Measurements from ENCODE around the gene EIF3A. TPM values are rescaled to one million over a fixed set of nuclear protein-coding genes. Genes with fewer than 3 reads are reported as not detected.
A peak's percentile ranks its signal among the peaks of the same experiment; 100 is the strongest.

EIF3A gene
- total RNA-seq, 6 donors from 2014 or later = 90.2 to 138 (median 107) TPM

DNA sequence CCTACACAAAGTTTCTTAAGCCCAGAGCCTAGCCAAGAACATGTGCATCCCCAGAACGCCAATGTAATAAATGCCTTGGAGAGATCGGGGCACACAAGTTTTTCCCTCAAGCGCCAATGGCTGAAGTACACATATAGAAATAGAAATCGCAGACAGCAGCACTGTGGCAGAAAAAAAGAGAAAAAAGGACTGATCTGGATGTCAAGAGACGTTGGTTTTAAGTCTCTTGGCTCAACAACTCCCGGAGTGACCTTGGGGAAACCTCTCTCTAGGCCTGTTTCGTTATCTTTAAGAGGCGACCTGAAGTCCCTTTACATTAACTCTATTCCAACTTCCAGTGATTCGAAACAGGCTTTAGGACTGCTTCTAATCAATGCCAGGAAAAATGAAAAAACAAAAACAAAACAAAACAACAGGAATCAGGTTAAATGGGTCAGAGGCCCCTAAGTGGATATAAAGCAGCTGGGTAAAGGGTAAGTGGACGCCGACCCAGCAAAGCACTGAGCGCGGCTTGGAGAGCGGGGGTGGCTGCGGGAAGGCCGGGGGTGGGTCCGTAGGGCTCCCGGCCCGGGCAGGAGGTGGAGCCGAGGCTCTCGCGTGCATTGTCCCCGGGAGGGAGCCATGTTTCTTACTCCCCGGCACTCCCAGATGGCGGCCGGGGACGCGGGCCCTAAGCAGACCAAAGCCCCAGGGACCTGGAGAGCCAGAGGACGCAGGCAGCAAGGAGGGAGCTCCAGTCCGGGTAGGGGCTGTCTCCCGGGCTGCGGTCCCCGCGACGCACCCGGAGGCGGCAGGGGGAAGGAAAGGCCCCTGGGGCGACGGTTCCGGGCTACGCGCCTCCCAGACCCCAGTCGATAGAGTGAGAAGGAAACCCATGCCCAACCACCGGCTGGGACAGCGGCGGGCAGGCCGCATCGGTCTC is 757 bp downstream of the EIF3A start:
- DNase-seq (peak; percentile 80 to 93), ATAC-seq (ENCODE audit: low FRiP score in 2 of 2) (peak; percentile 95 to 96)

DNA sequence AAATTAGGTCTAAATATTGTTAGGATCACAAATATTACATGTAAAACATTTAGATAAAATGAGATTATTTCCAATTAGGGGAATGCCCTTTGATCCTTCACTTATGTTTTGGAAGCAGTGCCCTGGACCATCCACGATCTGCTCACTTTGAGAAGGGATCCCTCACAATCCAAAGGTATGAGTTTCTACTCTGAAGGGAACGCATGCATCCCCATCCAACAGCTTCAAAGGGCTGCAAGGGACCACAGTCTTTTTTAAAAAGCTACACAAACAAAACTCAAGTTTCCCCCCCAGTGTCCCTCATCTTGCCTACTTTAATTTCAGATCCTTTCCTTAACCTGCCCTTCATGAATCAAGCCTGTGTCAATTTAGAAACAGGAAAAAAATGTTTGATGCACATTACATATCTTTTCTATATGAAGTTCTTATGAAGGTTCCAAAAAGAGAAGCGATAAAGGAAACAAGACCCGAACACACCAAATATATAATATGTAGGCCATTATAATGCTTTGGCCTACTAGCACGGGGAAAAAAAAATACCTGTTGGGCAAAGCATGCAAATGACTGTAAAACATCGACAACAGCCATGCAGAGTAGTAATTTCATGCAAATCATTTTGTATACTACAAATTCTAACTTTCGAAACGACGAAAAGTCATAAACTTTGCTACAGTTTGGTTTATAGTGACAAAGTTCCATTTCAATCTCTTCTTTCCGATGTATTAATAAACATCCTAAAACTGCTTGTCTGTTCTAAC is 2.0 kb downstream of the EIF3A start:
- H3K27ac ChIP-seq = peak overlapping the region in 1 of 4 donors; percentile 99
- ATAC-seq (ENCODE audit: low FRiP score in 2 of 2) (no peak), DNase-seq (no peak)
- no peaks in the 10 kb centered on the region for H3K9me3 ChIP-seq
- 30% methylated on average over 10 of the region's 10 CpGs for WGBS, 2 donors
- peak overlapping the region in 3 of 4 donors; percentile 81 to 98 (median 84) for H3K4me3 ChIP-seq
- peaks cover 33 to 60% (median 40%) of the 10 kb centered on the region in 4 donors for H3K4me1 ChIP-seq
- H3K27me3 ChIP-seq = no peaks in the 10 kb centered on the region
- H3K36me3 ChIP-seq = no peaks in the 10 kb centered on the region
- TF ChIP-seq, protein P1, sequence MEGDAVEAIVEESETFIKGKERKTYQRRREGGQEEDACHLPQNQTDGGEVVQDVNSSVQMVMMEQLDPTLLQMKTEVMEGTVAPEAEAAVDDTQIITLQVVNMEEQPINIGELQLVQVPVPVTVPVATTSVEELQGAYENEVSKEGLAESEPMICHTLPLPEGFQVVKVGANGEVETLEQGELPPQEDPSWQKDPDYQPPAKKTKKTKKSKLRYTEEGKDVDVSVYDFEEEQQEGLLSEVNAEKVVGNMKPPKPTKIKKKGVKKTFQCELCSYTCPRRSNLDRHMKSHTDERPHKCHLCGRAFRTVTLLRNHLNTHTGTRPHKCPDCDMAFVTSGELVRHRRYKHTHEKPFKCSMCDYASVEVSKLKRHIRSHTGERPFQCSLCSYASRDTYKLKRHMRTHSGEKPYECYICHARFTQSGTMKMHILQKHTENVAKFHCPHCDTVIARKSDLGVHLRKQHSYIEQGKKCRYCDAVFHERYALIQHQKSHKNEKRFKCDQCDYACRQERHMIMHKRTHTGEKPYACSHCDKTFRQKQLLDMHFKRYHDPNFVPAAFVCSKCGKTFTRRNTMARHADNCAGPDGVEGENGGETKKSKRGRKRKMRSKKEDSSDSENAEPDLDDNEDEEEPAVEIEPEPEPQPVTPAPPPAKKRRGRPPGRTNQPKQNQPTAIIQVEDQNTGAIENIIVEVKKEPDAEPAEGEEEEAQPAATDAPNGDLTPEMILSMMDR (IDR thresholded peaks at IDR 0.05) = no peak
- TF ChIP-seq POLR2A (IDR thresholded peaks at IDR 0.05) = no peak
- TF ChIP-seq EP300 (IDR thresholded peaks at IDR 0.05) = no peak
- no peak for TF ChIP-seq POLR2AphosphoS5 (IDR thresholded peaks at IDR 0.05)

More for the DNA sequence above, 757 bp downstream of the EIF3A start:
- Histone ChIP-seq H3K27ac (peak overlapping the region; percentile 96 to 99 (median 98)), H3K4me1 (peaks cover 33 to 50% (median 37%) of the 10 kb centered on the region in 4 donors), H3K4me3 (peak overlapping the region; percentile 72 to 98 (median 82)), H3K27me3 (no peaks in the 10 kb centered on the region), H3K9me3 (no peaks in the 10 kb centered on the region), H3K36me3 (no peaks in the 10 kb centered on the region)
- WGBS, 2 donors = 0 to 1% methylated on average over 24 to 36 of the region's 48 CpGs
- TF ChIP-seq POLR2A (IDR thresholded peaks at IDR 0.05) (peak in 1 of 4 donors; percentile 26), POLR2AphosphoS5 (IDR thresholded peaks at IDR 0.05) (peak; percentile 50 to 52), EP300 (IDR thresholded peaks at IDR 0.05) (no peak)
- TF ChIP-seq, protein P1 (IDR thresholded peaks at IDR 0.05) = no peak

DNA sequence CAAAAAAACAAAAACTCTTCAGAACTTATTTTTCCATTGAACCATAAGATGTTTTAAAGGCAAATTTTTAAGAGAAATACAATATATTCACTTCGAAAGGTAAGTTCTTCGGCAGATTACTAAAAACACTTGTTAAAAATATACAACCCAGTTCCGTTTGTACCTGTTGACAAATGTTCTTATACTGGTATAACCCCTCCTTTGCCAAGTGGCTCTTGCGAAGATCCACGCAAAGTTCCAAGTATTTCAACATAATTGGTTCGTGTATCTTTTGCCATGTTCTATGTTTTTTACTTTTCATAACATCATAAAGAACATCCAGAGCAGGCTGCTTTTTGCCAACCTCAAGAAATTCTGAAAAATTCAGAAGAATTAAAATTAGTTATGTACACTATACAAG is 7.0 kb downstream of the EIF3A start:
- H3K9me3 ChIP-seq = no peaks in the 10 kb centered on the region
- no peak overlapping the region for H3K27ac ChIP-seq
- no peaks in the 10 kb centered on the region for H3K27me3 ChIP-seq
- H3K4me3 ChIP-seq = no peak overlapping the region
- 45 to 64% methylated on average over 6 of the region's 6 CpGs for WGBS, 2 donors
- peaks cover 27 to 46% (median 33%) of the 10 kb centered on the region in 4 donors for H3K36me3 ChIP-seq
- no peak for TF ChIP-seq POLR2AphosphoS5 (IDR thresholded peaks at IDR 0.05)
- TF ChIP-seq, protein P1 (IDR thresholded peaks at IDR 0.05) = no peak
- TF ChIP-seq POLR2A (IDR thresholded peaks at IDR 0.05) = no peak
- TF ChIP-seq EP300 (IDR thresholded peaks at IDR 0.05) = no peak
- DNase-seq (no peak), ATAC-seq (ENCODE audit: low FRiP score in 2 of 2) (no peak)
- H3K4me1 ChIP-seq = peaks cover 22 to 48% (median 30%) of the 10 kb centered on the region in 4 donors

DNA sequence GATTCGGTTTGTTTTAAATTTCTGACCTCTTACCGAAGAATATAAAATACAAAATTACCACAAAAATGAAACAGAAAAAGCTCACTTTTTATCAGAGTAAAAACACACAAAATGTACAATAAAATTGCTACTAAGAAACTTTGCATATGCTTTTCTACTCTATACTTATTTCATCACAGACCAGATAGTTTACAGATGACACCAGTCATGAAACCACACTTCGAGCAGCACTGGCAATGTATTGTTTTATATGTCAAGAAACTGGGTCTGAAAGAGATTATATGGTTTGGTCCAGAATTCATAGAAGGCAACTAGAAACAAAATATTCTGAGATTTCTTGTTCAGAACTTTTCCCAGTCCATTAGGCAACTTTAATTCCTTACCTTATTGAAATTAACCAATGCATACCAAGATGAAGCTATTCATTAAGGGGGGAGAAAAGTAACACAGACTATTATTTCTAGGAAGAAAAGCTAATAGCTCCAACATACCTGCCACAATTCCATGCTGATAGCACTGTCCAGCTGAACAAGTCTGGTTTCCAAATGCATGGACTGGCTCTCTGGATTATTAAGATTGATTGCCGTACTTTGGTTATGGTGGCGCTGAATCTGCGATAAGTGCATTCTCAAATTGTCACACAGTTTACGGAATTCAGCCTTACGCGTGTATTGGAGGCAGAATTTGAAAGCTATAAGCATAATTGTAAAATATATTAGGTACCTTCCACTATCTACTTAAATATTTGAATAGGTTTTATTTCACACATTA is 10.0 kb downstream of the EIF3A start:
- H3K36me3 ChIP-seq = peaks cover 40 to 76% (median 61%) of the 10 kb centered on the region in 4 donors
- 95 to 97% methylated on average over 9 of the region's 9 CpGs for WGBS, 2 donors
- peaks cover 0 to 22% (median 5%) of the 10 kb centered on the region in 4 donors for H3K4me1 ChIP-seq
- H3K9me3 ChIP-seq = no peaks in the 10 kb centered on the region
- no peaks in the 10 kb centered on the region for H3K27me3 ChIP-seq
- no peak overlapping the region for H3K27ac ChIP-seq
- no peak for DNase-seq
- H3K4me3 ChIP-seq = no peak overlapping the region
- TF ChIP-seq POLR2AphosphoS5 (IDR thresholded peaks at IDR 0.05) (no peak), POLR2A (IDR thresholded peaks at IDR 0.05) (no peak), EP300 (IDR thresholded peaks at IDR 0.05) (no peak)
- TF ChIP-seq, protein P1 (IDR thresholded peaks at IDR 0.05) = no peak
- no peak for ATAC-seq (ENCODE audit: low FRiP score in 2 of 2)

Data from upper lobe of left lung (tissue), 6 donors.